GM10847 (cell line): ENCODE measurements around the gene REEP6.

Experiments
- POLR2A ChIP-seq: IDR thresholded peaks from 2 replicates; pipeline ENCODE4 v1.6.1; 2011; ENCODE audit not compliant: insufficient read length; ENCODE audit errors: extremely low read depth

The REEP6 gene

DNA sequence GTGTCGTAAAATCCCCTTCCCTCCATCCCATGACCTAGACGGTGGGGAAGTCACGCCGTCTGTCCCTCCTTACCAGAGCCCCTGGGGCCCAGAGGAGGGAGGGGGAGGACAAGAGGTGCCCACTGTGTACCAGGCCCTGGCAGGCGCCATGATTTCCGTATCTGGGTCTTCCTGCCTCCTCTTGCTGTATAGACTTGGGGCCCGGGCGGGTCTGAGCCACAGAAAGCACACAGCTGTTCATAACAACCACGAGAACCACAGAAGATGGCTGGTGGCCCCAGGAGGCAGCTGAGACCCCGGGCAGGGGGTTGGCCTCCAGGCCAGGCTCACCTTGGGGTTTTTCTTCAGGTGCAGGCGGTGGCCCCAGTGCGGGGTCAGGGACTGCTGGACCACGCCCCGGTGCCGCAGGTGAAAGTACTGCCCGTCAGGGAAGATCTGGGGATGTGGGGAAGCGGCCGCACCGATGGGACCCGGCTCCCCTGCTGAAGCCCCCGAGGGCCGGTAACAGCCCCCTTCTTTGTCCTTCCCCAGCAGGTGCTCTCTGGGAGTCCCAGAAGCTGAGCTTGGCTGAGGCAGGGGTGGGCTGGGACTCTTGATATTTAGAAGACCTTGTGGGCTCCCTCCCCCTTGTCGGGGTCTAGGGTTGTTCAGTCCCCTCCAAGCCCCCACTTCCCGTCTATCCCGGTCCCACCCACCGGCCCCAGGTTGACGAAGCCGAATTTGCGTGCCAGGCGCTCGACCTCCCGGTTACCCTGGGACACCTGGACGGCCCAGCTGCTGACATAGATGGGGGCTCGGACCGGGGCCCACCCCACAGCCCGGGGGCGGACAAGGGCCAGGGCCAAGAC is 1.3 kb upstream of the REEP6 start:
- no peak for TF ChIP-seq POLR2A

DNA sequence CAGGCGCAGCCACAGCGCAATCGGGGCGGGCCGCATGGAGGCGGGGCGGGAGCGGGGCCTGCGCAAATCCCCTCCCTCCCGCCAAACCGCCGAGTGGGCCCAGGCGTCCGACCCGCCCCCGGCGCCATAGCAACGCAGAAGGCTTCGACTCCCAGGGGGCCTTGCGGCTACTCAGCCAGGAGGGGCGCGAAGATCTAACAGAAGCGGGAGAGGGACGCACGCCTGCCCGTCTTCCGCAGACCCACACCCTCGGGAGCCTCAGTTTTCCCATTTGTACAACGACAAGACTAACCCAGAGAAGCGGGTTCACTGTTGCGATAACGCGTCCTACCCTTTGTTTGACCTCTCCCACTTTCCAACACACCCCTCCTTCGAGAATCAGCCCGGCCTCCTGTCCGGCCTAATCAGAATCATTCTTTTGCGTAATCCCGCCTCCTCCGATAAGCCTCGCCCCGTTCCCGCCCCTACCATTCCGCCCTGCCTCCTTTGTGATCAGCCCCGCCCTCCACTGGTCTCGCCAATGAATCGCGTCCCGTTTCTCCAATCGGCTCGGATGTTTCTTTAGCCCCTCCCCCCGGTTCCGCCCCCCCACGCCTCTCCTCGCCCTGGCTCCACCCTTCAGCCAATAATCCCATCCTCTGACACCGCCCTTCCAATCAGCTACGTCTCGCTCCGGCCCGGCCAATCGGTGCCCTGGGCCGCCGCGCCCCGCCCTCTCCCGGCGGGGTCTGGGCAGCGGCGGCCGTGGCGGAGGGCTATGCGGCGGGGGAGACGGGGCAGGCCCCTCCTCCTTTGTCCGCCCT is 469 bp upstream of the REEP6 start, which contains the start of gene PCSK4:
Gene PCSK4, minus strand, starts transcription at position 40 of the 803 bp plus-strand sequence. Its CDS starts 4 bp downstream, at position 36.
- TF ChIP-seq POLR2A, result no peak

DNA sequence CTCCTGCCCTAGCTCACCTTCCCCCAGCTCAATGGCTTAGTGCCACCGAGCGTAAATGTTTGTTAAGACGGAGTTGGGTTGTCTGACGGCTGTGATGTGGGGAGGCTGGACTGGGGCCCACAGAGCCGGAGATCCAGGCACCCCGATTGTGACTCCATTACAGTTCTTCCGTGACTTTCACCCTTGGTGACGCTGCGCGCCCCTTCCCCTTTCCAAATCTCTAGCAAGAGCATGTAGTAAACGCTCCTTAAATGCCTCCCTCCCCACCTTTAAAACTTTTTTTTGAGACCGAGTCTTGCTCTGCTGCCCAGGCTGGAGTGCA is 829 bp downstream of the REEP6 start:
- no peak for TF ChIP-seq POLR2A

DNA sequence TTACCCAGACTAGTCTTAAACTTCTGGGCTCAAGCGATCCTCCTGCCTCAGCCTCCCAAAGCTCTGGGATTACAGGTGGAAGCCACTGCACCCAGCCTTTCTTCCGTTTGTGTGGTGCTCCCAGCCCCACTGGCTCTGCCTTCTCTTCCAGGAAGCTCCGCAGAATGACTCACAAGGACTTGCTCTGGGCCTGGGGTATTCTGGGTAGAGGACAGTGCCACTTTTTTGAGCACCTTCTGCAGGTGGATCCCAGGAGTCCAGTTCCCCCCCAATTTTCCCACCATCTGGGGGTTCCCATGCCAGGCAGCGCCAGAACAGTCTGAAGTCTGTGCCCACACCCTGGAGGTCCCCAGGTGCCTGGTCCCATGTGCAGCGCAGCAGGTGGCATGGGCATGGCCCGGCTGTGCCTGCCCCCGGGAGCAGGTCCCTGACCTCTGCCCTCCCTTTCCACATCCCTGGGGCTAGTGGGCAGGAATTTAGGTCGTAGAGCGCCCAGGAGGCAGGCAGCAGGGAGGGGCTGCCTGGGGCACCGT is 1.6 kb downstream of the REEP6 start:
- no peak for TF ChIP-seq POLR2A

DNA sequence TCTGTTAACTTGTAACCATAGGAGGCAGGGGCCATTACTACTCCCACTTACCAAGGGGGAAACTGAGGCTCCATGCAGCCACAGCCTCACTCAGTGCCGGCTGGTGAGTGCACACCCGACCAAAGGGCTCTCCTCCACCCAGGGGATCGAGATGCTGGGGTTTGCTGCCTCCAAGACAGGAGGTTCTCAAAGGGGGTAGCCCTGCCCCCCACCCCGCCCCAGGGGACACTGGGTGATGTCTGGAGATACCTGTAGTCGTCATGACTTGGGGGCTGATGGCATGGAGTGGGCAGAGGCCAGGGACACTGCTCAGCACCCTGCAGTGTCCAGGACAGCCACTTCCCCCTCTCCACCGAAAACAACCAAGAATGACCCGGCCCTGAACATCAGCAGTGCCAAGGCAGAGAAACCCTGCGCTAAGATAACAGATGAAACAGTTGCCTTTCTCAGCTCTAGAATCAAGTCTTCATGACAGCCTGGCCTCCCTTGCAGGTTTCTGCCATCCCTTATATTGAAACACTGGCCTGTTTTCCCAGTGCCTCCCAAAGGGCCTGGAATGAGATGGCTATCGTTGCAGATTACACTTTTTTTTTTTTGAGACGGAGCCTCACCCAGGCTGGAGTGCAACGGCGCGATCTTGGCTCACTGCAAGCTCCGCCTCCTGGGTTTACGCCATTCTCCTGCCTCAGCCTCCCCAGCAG is 3.3 kb downstream of the REEP6 start:
- TF ChIP-seq POLR2A, result no peak

DNA sequence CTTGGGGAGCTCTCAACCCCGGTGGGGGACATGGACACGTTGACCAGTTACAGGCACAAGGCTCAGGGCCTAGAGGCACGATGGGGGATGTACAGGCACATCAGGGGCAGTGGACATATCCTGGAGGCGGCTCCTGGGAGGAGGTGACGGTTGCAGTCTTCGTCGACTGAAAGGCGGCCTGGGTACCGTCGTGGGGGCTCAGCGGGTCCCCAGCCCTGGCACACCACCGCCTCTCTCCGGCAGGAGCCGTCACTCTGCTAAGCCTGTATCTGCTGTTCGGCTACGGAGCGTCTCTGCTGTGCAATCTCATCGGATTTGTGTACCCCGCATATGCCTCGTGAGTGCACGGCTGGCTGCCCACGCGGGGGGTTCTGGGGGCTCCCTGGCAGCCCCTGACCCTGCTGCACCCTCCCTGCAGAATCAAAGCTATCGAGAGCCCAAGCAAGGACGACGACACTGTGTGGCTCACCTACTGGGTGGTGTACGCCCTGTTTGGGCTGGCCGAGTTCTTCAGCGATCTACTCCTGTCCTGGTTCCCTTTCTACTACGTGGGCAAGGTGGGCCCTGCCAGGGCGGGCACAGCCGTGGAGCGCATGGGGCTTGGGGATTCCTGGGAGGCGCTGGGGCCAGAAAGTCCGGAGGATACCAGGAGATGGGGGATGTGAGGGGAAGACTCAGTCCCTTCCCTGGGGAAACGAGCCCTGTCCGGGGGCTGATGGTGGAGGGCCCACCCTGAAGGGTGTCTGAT is 4.2 kb downstream of the REEP6 start:
- no peak for TF ChIP-seq POLR2A

DNA sequence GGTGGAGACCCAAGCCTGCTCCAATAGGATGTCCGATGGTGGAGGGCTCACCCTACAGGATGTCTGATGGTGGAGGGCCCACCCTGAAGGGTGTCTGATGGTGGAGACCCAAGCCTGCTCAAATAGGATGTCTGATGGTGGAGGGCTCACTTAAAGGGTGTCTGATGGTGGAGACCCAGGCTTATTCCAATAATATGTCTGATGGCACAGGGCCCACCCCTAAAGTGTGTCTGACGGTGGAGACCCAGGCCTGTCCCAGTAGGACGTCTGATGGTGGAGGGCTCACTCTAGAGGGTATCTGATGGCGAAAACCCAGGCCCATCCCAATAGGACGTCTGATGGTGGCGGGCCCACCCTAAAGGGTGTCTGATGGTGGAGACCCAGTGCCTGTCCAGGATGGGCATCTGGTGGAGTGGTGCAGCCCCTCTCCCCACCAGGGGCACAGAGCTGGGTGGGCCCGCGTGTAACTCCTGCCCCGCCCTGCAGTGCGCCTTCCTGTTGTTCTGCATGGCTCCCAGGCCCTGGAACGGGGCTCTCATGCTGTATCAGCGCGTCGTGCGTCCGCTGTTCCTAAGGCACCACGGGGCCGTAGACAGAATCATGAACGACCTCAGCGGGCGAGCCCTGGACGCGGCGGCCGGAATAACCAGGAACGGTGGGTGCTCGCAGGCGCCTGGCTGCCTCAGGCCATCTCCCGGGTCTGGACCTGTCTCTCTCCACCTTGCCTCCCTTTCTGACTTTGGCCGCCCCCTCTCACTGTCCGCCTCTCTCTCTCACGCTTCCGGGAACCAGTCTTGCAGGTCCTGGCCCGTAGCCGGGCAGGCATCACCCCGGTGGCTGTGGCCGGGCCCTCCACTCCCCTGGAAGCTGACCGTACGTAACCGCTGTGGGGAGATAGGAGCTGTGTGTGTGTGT is 5.1 kb downstream of the REEP6 start:
- no peak for TF ChIP-seq POLR2A

DNA sequence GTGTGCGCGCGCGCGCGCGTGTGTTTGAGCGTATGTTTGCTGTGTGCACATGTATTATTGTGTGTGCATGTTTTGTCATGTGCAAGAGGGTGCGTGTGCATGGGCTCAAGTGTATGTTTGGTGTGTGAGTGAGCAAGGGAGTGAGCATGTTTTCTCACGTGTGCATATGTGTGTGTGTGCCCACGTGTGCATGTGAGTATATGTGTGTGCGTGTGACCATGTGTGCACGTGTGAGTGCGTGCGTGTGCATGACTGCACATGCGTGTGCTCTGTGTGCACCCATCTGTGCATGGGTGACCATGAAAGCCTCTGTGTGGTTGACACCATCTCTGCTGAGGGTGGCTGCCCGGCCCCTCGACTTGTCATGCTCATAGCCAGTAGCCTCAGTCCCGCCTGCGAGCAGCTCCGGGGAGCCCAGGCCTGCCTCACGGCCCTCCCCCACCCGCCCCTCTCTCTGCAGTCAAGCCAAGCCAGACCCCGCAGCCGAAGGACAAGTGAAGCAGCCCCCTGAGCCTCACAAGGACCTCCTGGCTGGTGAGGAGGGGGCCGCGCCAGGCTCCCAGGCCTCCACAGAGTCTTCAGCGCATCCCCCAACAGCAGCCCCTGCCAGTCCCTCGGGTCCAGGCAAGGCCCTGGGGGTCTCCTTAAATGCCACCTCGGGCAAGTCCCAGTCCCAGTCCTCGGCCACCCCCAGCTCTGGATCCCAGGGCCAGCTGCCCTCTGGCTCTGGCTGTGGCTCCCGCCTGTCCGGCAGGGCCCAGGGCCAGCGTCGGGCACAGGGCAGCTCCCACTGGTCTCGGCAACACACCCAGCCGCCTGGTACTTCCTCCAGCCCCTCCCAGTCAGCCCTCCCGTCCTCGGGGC is 6.0 kb downstream of the REEP6 start:
- TF ChIP-seq POLR2A, result no peak

DNA sequence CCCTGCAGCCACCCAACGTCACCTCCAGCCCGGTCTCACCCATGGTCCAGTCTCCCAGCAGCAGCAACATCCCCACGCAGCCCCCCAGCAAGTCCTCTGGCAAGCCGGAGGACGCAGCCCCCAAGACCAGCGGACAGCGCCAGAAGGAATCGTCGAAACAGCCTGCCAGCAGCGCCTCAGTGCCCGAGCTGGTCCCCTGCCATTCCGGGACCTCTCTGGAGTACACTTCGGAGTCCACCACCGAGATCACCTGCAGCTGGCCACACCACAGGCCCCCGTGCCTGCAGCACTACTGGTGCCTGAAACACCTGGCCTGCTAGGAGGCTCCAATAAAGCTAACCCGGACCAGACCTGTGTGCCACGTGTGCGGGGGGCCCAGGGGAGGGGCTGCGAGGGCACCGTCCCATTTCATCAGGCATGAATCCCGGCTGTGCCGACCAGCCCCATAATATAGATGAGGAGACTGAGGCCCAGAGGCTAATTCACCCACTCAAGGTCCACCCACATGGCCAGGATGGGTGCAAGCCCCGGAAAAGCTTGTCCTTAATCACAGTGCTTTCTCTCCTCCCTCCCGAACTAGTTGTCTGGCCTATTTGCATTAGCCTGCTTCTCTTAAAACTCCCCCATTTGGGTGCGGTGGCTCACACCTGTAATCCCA is 6.7 kb downstream of the REEP6 start:
- TF ChIP-seq POLR2A, result no peak

DNA sequence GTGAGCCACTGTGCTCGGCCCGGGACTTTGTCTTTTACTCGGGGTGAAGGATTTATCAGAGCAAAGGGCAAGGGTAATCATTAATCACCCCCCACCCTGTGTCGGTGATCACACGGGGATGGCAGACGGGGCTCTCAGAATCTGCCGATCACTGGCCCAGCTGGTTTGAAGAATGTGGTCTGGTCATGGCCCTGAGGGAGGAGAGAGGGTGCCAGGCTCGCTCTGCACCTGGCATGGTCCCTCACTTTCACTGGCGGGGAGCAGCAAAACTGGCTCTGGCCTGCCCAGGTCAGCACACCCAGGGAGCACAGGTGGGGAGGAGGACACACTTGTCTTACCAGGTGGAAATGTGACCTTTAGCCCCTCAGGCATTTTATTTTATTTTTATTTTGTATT is 10.2 kb downstream of the REEP6 start:
- no peak for TF ChIP-seq POLR2A

DNA sequence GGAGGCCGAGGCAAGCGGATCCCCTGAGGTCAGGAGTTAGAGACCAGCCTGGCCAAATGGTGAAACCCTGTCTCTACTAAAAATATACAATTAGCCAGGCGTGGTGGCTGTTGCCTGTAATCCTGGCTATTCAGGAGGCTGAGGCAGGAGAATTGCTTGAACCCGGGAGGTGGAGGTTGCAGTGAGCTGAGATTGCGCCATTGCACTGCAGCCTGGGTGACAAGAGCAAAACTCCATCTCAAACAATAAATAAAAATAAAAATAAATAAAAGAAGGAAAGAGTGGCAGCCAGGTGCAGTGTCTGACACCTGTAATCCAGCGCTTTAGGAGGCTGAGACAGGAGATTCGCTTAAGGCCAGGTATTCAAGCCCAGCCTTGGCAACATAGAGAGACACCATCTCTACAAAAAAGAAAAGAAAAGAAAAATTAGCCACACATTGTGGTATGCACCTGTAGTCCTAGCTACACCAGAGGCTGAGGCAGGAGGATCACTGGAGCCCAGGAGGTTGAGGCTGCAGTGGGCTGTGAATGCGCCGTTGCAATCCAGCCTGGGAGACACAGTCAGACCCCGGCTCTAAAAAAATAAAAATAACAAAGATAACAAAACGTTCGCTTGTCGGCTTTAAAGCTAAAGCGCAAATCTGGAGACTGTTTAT is 11.6 kb downstream of the REEP6 start:
- no peak for TF ChIP-seq POLR2A
